Measurements from ENCODE around the gene TSBP1. TPM values are rescaled to one million over a fixed set of nuclear protein-coding genes. Genes with fewer than 3 reads are reported as not detected.

Gene TSBP1
- total RNA-seq, 1 experiment from 2014 or later: not detected

- Histone ChIP-seq H3K9me3 (ENCODE audit: low read depth, low read length, poor library complexity, severe bottlenecking) (no peaks in the 10 kb centered on the region), H3K27me3 (replicated peaks; ENCODE audit: insufficient read depth, low read depth, low read length, poor library complexity) (no peaks in the 10 kb centered on the region), H3K4me1 (ENCODE audit: insufficient read depth, low read length, poor library complexity, severe bottlenecking) (no peaks in the 10 kb centered on the region), H3K27ac (ENCODE audit: low read depth, low read length, poor library complexity, severe bottlenecking) (no peak overlapping the region), H3K4me3 (ENCODE audit: low read depth, low read length, poor library complexity, severe bottlenecking) (no peak overlapping the region), H3K36me3 (ENCODE audit: insufficient read depth, low read length, poor library complexity, severe bottlenecking) (no peaks in the 10 kb centered on the region)
- no peak for TF ChIP-seq EZH2 (IDR thresholded peaks at IDR 0.05; ENCODE audit: borderline replicate concordance, low read depth, low read length, poor library complexity, severe bottlenecking)
- no TSS peak for BruUV-seq (replicated peaks)
- POLR2A ChIA-PET (ENCODE audit: low non-redundant PET): no interaction called here
- no peak for DNase-seq (ENCODE audit: low spot score)
- intact Hi-C loops (cut with micrococcal nuclease; ENCODE audit: unreplicated experiment): no loop called here
- CTCF ChIA-PET: no interaction called here
Measured at GRCh38 chr6:32387589-32388340, 16.1 kb upstream of the TSBP1 start.

- Histone ChIP-seq H3K27me3 (replicated peaks; ENCODE audit: insufficient read depth, low read depth, low read length, poor library complexity) (no peaks in the 10 kb centered on the region), H3K4me1 (ENCODE audit: insufficient read depth, low read length, poor library complexity, severe bottlenecking) (no peaks in the 10 kb centered on the region), H3K4me3 (ENCODE audit: low read depth, low read length, poor library complexity, severe bottlenecking) (no peak overlapping the region), H3K36me3 (ENCODE audit: insufficient read depth, low read length, poor library complexity, severe bottlenecking) (no peaks in the 10 kb centered on the region), H3K9me3 (ENCODE audit: low read depth, low read length, poor library complexity, severe bottlenecking) (no peaks in the 10 kb centered on the region), H3K27ac (ENCODE audit: low read depth, low read length, poor library complexity, severe bottlenecking) (no peak overlapping the region)
- ChIA-PET CTCF (no interaction called here), POLR2A (ENCODE audit: low non-redundant PET) (no interaction called here)
- BruUV-seq (replicated peaks): no TSS peak
- no peak for TF ChIP-seq CTCF (conservative IDR thresholded peaks at IDR 0.05; ENCODE audit: low read depth, low read length)
- intact Hi-C loops (cut with micrococcal nuclease; ENCODE audit: unreplicated experiment): no loop called here
- no peak for DNase-seq (ENCODE audit: low spot score)
Measured at GRCh38 chr6:32386040-32386439, 14.3 kb upstream of the TSBP1 start.

GRCh38 chr6:32382757-32383420, 11.2 kb upstream of the TSBP1 start:
- CTCF ChIA-PET: no interaction called here
- no peak for DNase-seq (ENCODE audit: low spot score)
- Histone ChIP-seq H3K4me3 (ENCODE audit: low read depth, low read length, poor library complexity, severe bottlenecking) (no peak overlapping the region), H3K9me3 (ENCODE audit: low read depth, low read length, poor library complexity, severe bottlenecking) (no peaks in the 10 kb centered on the region), H3K27ac (ENCODE audit: low read depth, low read length, poor library complexity, severe bottlenecking) (no peak overlapping the region), H3K4me1 (ENCODE audit: insufficient read depth, low read length, poor library complexity, severe bottlenecking) (no peaks in the 10 kb centered on the region), H3K36me3 (ENCODE audit: insufficient read depth, low read length, poor library complexity, severe bottlenecking) (no peaks in the 10 kb centered on the region), H3K27me3 (replicated peaks; ENCODE audit: insufficient read depth, low read depth, low read length, poor library complexity) (no peaks in the 10 kb centered on the region)
- intact Hi-C loops (cut with micrococcal nuclease; ENCODE audit: unreplicated experiment): no loop called here
- POLR2A ChIA-PET (ENCODE audit: low non-redundant PET): no interaction called here
- TF ChIP-seq CTCF (conservative IDR thresholded peaks at IDR 0.05; ENCODE audit: low read depth, low read length): no peak
- no peak for TF ChIP-seq EZH2 (IDR thresholded peaks at IDR 0.05; ENCODE audit: borderline replicate concordance, low read depth, low read length, poor library complexity, severe bottlenecking)
- BruUV-seq (replicated peaks): no TSS peak

GRCh38 chr6:32379545-32379944, 7.8 kb upstream of the TSBP1 start:
- BruUV-seq (replicated peaks): no TSS peak
- DNase-seq (ENCODE audit: low spot score): no peak
- Histone ChIP-seq H3K9me3 (ENCODE audit: low read depth, low read length, poor library complexity, severe bottlenecking) (no peaks in the 10 kb centered on the region), H3K27ac (ENCODE audit: low read depth, low read length, poor library complexity, severe bottlenecking) (no peak overlapping the region), H3K4me1 (ENCODE audit: insufficient read depth, low read length, poor library complexity, severe bottlenecking) (no peaks in the 10 kb centered on the region), H3K36me3 (ENCODE audit: insufficient read depth, low read length, poor library complexity, severe bottlenecking) (no peaks in the 10 kb centered on the region), H3K4me3 (ENCODE audit: low read depth, low read length, poor library complexity, severe bottlenecking) (no peak overlapping the region), H3K27me3 (replicated peaks; ENCODE audit: insufficient read depth, low read depth, low read length, poor library complexity) (no peaks in the 10 kb centered on the region)
- no peak for TF ChIP-seq EZH2 (IDR thresholded peaks at IDR 0.05; ENCODE audit: borderline replicate concordance, low read depth, low read length, poor library complexity, severe bottlenecking)
- no peak for TF ChIP-seq CTCF (conservative IDR thresholded peaks at IDR 0.05; ENCODE audit: low read depth, low read length)
- ChIA-PET POLR2A (ENCODE audit: low non-redundant PET) (no interaction called here), CTCF (no interaction called here)
- intact Hi-C loops (cut with micrococcal nuclease; ENCODE audit: unreplicated experiment): no loop called here

Data from A673 (cell line).